ENCODE data around the gene PDCL2. TPM values are rescaled to one million over a fixed set of nuclear protein-coding genes. Genes with fewer than 3 reads are reported as not detected.

PDCL2 gene
- total RNA-seq, 1 experiment from 2014 or later, result not detected

GRCh38 chr4:55539658-55540057 is 52.4 kb downstream of the PDCL2 start:
- TF ChIP-seq EZH2 (IDR thresholded peaks at IDR 0.05; ENCODE audit: low read depth), result no peak
- no peak for TF ChIP-seq CTCF (conservative IDR thresholded peaks at IDR 0.05)
- no peak overlapping the region for H2AFZ ChIP-seq
- H3K4me3 ChIP-seq, result no peak overlapping the region
- no peak overlapping the region for H3K27ac ChIP-seq
- CTCF ChIA-PET, result no interaction called here
- DNase-seq, result no peak
- no peak overlapping the region for H3K4me2 ChIP-seq
- peaks cover 35% of the 10 kb centered on the region for H3K79me2 ChIP-seq (ENCODE audit: low read depth)
- H3F3A ChIP-seq (ENCODE audit: insufficient read depth, low read depth), result no peaks in the 10 kb centered on the region
- intact Hi-C loops (cut with micrococcal nuclease; ENCODE audit: unreplicated experiment), result loop anchor here (10.0 kb wide), 2 partner anchors 95 to 195 kb away; partner anchors contain the start of gene SRD5A3
- POLR2A ChIA-PET (ENCODE audit: unreplicated experiment), result no interaction called here
- H3K9me3 ChIP-seq (ENCODE audit: insufficient read depth, low read depth), result no peaks in the 10 kb centered on the region
- no peaks in the 10 kb centered on the region for H3K27me3 ChIP-seq (ENCODE audit: insufficient read depth, low read depth)
- no peaks in the 10 kb centered on the region; the same call in 1 of the 2 replicates for H4K20me1 ChIP-seq (ENCODE audit: insufficient read depth)
- H3K4me1 ChIP-seq (replicated peaks; ENCODE audit: insufficient read depth), result peaks cover 15% of the 10 kb centered on the region
- no peaks in the 10 kb centered on the region for H3K36me3 ChIP-seq (ENCODE audit: low read depth)
- H3K9me2 ChIP-seq (ENCODE audit: insufficient read depth), result no peaks in the 10 kb centered on the region
- no TSS peak for BruUV-seq (replicated peaks)

GRCh38 chr4:55538531-55538930 is 53.5 kb downstream of the PDCL2 start:
- TF ChIP-seq CTCF (conservative IDR thresholded peaks at IDR 0.05), result no peak
- no peak for TF ChIP-seq EZH2 (IDR thresholded peaks at IDR 0.05; ENCODE audit: low read depth)
- no peaks in the 10 kb centered on the region for H3K9me2 ChIP-seq (ENCODE audit: insufficient read depth)
- no peaks in the 10 kb centered on the region; the same call in 1 of the 2 replicates for H4K20me1 ChIP-seq (ENCODE audit: insufficient read depth)
- DNase-seq, result no peak
- peaks cover 28% of the 10 kb centered on the region for H3K79me2 ChIP-seq (ENCODE audit: low read depth)
- no peaks in the 10 kb centered on the region for H3K36me3 ChIP-seq (ENCODE audit: low read depth)
- H3K27me3 ChIP-seq (ENCODE audit: insufficient read depth, low read depth), result no peaks in the 10 kb centered on the region
- CTCF ChIA-PET, result no interaction called here
- H3K4me1 ChIP-seq (replicated peaks; ENCODE audit: insufficient read depth), result peaks cover 3% of the 10 kb centered on the region
- no peak overlapping the region for H3K4me3 ChIP-seq
- no peak overlapping the region for H2AFZ ChIP-seq
- H3K27ac ChIP-seq, result no peak overlapping the region
- BruUV-seq (replicated peaks), result no TSS peak
- no peak overlapping the region for H3K4me2 ChIP-seq
- intact Hi-C loops (cut with micrococcal nuclease; ENCODE audit: unreplicated experiment), result no loop called here
- no peaks in the 10 kb centered on the region for H3F3A ChIP-seq (ENCODE audit: insufficient read depth, low read depth)
- POLR2A ChIA-PET (ENCODE audit: unreplicated experiment), result no interaction called here
- H3K9me3 ChIP-seq (ENCODE audit: insufficient read depth, low read depth), result no peaks in the 10 kb centered on the region

- POLR2A ChIA-PET (ENCODE audit: unreplicated experiment), result no interaction called here
- H3K27me3 ChIP-seq (ENCODE audit: insufficient read depth, low read depth), result no peaks in the 10 kb centered on the region
- BruUV-seq (replicated peaks), result no TSS peak
Observed at GRCh38 chr4:55534306-55534705, 57.7 kb downstream of the PDCL2 start.

More at GRCh38 chr4:55534306-55534705, 57.7 kb downstream of the PDCL2 start:
- H3F3A ChIP-seq (ENCODE audit: insufficient read depth, low read depth), result no peaks in the 10 kb centered on the region
- no peaks in the 10 kb centered on the region for H3K9me2 ChIP-seq (ENCODE audit: insufficient read depth)
- H4K20me1 ChIP-seq (ENCODE audit: insufficient read depth), result no peaks in the 10 kb centered on the region
- no peak overlapping the region for H3K4me3 ChIP-seq
- no peak for DNase-seq
- TF ChIP-seq EZH2 (IDR thresholded peaks at IDR 0.05; ENCODE audit: low read depth) (no peak), CTCF (conservative IDR thresholded peaks at IDR 0.05) (no peak)
- no peaks in the 10 kb centered on the region for H3K9me3 ChIP-seq (ENCODE audit: insufficient read depth, low read depth)
- H3K4me2 ChIP-seq, result no peak overlapping the region
- peaks cover 17% of the 10 kb centered on the region for H3K79me2 ChIP-seq (ENCODE audit: low read depth)
- no peak overlapping the region for H2AFZ ChIP-seq
- H3K27ac ChIP-seq, result no peak overlapping the region
- CTCF ChIA-PET, result no interaction called here
- no peaks in the 10 kb centered on the region for H3K4me1 ChIP-seq (replicated peaks; ENCODE audit: insufficient read depth)
- intact Hi-C loops (cut with micrococcal nuclease; ENCODE audit: unreplicated experiment), result no loop called here
- no peaks in the 10 kb centered on the region for H3K36me3 ChIP-seq (ENCODE audit: low read depth)

Measured in PC-9 (cell line).